ENCODE data around the gene IQGAP1. TPM values are rescaled to one million over a fixed set of nuclear protein-coding genes. Genes with fewer than 3 reads are reported as not detected.

Gene IQGAP1
- total RNA-seq, 1 experiment from 2014 or later, result 52.7 TPM

- in situ Hi-C loops (cut with HindIII; ENCODE audit: low sequenced_read_pairs), result no loop called here
- DNase-seq (ENCODE audit: low spot score), result no peak
Measured at GRCh38 chr15:90423801-90424319, 35.8 kb downstream of the IQGAP1 start.

GRCh38 chr15:90425726-90426346 is 37.8 kb downstream of the IQGAP1 start:
- in situ Hi-C loops (cut with HindIII; ENCODE audit: low sequenced_read_pairs), result no loop called here
- no peak for DNase-seq (ENCODE audit: low spot score)

- no peak for DNase-seq (ENCODE audit: low spot score)
- in situ Hi-C loops (cut with HindIII; ENCODE audit: low sequenced_read_pairs), result no loop called here
Measured at GRCh38 chr15:90427185-90427584, 39.1 kb downstream of the IQGAP1 start.

- no peak for DNase-seq (ENCODE audit: low spot score)
- in situ Hi-C loops (cut with HindIII; ENCODE audit: low sequenced_read_pairs), result no loop called here
Measured at GRCh38 chr15:90432253-90432652, 44.2 kb downstream of the IQGAP1 start.

- in situ Hi-C loops (cut with HindIII; ENCODE audit: low sequenced_read_pairs), result no loop called here
- no peak for DNase-seq (ENCODE audit: low spot score)
Measured at GRCh38 chr15:90435652-90436337, 47.8 kb downstream of the IQGAP1 start.

GRCh38 chr15:90436952-90437351 is 48.9 kb downstream of the IQGAP1 start:
- DNase-seq (ENCODE audit: low spot score), result no peak
- in situ Hi-C loops (cut with HindIII; ENCODE audit: low sequenced_read_pairs), result no loop called here

- in situ Hi-C loops (cut with HindIII; ENCODE audit: low sequenced_read_pairs), result no loop called here
- no peak for DNase-seq (ENCODE audit: low spot score)
Measured at GRCh38 chr15:90437516-90437915, 49.5 kb downstream of the IQGAP1 start.

GRCh38 chr15:90439946-90440345 is 51.9 kb downstream of the IQGAP1 start:
- in situ Hi-C loops (cut with HindIII; ENCODE audit: low sequenced_read_pairs), result no loop called here

GRCh38 chr15:90441027-90441426 is 53.0 kb downstream of the IQGAP1 start:
- no peak for DNase-seq (ENCODE audit: low spot score)
- in situ Hi-C loops (cut with HindIII; ENCODE audit: low sequenced_read_pairs), result no loop called here

More at GRCh38 chr15:90439946-90440345, 51.9 kb downstream of the IQGAP1 start:
- DNase-seq (ENCODE audit: low spot score), result no peak

- DNase-seq (ENCODE audit: low spot score), result no peak
- in situ Hi-C loops (cut with HindIII; ENCODE audit: low sequenced_read_pairs), result no loop called here
Measured at GRCh38 chr15:90442423-90442822, 54.4 kb downstream of the IQGAP1 start.

GRCh38 chr15:90449206-90449735 is 61.2 kb downstream of the IQGAP1 start:
- in situ Hi-C loops (cut with HindIII; ENCODE audit: low sequenced_read_pairs), result no loop called here
- DNase-seq (ENCODE audit: low spot score), result no peak

- in situ Hi-C loops (cut with HindIII; ENCODE audit: low sequenced_read_pairs), result no loop called here
- DNase-seq (ENCODE audit: low spot score), result no peak
Measured at GRCh38 chr15:90451053-90451850, 63.2 kb downstream of the IQGAP1 start.

- in situ Hi-C loops (cut with HindIII; ENCODE audit: low sequenced_read_pairs), result no loop called here
- DNase-seq (ENCODE audit: low spot score), result no peak
Measured at GRCh38 chr15:90456236-90456635, 68.2 kb downstream of the IQGAP1 start.

GRCh38 chr15:90458061-90458460 is 70.0 kb downstream of the IQGAP1 start:
- in situ Hi-C loops (cut with HindIII; ENCODE audit: low sequenced_read_pairs), result no loop called here
- no peak for DNase-seq (ENCODE audit: low spot score)

GRCh38 chr15:90459368-90459767 is 71.3 kb downstream of the IQGAP1 start:
- no peak for DNase-seq (ENCODE audit: low spot score)
- in situ Hi-C loops (cut with HindIII; ENCODE audit: low sequenced_read_pairs), result no loop called here

GRCh38 chr15:90460142-90460824 is 72.2 kb downstream of the IQGAP1 start:
- no peak for DNase-seq (ENCODE audit: low spot score)
- in situ Hi-C loops (cut with HindIII; ENCODE audit: low sequenced_read_pairs), result no loop called here

- DNase-seq (ENCODE audit: low spot score), result no peak
- in situ Hi-C loops (cut with HindIII; ENCODE audit: low sequenced_read_pairs), result no loop called here
Measured at GRCh38 chr15:90463381-90463780, 75.3 kb downstream of the IQGAP1 start.

GRCh38 chr15:90465140-90465929 is 77.3 kb downstream of the IQGAP1 start:
- no peak for DNase-seq (ENCODE audit: low spot score)
- in situ Hi-C loops (cut with HindIII; ENCODE audit: low sequenced_read_pairs), result no loop called here
